ENCODE measurements around the gene KRTAP1-3. TPM values are rescaled to one million over a fixed set of nuclear protein-coding genes. Genes with fewer than 3 reads are reported as not detected.

The KRTAP1-3 gene
- total RNA-seq, 4 donors from 2014 or later = not detected

DNA sequence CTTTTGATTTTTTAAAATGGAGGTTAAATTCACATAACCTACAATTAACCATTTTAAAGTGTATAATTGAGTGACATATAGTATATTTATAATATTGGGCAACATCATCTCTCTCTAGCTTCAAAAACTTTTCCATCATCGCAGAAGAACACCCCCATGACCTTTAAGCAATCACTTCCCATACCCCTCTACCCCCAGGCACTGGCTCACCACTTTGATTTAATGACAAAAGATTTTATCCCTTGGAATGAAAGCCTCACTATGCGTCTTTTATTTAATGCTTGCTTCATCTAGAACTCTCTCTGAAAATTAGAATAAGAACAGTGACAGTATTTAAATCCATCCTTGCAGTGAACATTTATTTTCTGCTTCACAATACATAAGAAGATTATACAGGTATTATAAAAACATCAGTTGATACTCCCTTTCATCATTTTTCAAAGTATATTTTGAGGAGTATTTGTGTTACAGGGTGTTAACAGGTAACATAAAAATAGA is 3.2 kb upstream of the KRTAP1-3 start:
- TF ChIP-seq, protein P1, sequence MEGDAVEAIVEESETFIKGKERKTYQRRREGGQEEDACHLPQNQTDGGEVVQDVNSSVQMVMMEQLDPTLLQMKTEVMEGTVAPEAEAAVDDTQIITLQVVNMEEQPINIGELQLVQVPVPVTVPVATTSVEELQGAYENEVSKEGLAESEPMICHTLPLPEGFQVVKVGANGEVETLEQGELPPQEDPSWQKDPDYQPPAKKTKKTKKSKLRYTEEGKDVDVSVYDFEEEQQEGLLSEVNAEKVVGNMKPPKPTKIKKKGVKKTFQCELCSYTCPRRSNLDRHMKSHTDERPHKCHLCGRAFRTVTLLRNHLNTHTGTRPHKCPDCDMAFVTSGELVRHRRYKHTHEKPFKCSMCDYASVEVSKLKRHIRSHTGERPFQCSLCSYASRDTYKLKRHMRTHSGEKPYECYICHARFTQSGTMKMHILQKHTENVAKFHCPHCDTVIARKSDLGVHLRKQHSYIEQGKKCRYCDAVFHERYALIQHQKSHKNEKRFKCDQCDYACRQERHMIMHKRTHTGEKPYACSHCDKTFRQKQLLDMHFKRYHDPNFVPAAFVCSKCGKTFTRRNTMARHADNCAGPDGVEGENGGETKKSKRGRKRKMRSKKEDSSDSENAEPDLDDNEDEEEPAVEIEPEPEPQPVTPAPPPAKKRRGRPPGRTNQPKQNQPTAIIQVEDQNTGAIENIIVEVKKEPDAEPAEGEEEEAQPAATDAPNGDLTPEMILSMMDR (IDR thresholded peaks at IDR 0.05 in 4 of 5, conservative IDR thresholded peaks at IDR 0.05 in 1 of 5) = no peak
- TF ChIP-seq POLR2A (IDR thresholded peaks at IDR 0.05) = no peak
- ATAC-seq = no peak
- no peak overlapping the region for H3K4me3 ChIP-seq
- peaks cover 3 to 16% (median 4%) of the 10 kb centered on the region in 3 donors for H3K27me3 ChIP-seq
- H3K9me3 ChIP-seq = no peaks in the 10 kb centered on the region
- H3K36me3 ChIP-seq = no peaks in the 10 kb centered on the region
- DNase-seq = no peak
- no peak overlapping the region for H3K27ac ChIP-seq
- in situ Hi-C loops (cut with MboI; ENCODE audit: low sequenced_read_pairs in 4 of 4) = no loop called here
- no peaks in the 10 kb centered on the region for H3K4me1 ChIP-seq
- intact Hi-C loops (cut with DNase I; ENCODE audit: low total_unique reads) = no loop called here

DNA sequence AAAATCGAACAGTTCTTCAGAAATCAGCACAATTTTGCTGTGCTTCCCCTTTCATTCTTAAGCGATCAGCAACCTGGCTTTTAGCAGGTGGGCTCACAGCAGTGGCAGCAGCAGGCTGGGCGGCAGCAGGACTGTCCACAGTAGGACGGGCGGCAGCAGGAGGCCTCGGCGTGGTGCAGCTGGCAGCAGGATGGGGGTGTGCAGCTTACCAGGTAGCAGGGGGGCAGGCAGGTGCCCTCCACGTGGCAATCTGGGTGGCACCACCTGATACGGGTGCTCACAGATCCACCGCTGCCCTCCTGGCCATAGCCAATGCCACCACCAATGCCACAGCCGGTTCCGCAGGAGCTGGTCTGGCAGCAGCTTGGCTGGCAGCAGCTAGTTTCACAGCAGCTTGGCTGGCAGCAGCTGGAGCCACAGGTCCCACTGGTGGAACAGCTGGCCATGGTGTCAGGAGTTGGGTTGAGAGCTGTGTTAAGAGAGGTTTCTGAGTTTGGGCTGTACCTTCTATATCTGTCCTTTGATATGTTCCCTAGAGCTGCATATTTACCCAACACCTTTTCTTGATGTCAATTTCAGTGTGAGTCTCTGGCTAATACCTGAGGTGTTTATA is 4.9 kb downstream of the KRTAP1-3 start, which contains the start of gene KRTAP1-4:
TSS of gene KRTAP1-4 (minus strand) at position 563 of the 613 bp plus-strand sequence. CDS start at position 446, 117 bp downstream.
- ATAC-seq (no peak), DNase-seq (no peak)
- peaks cover 15 to 30% (median 15%) of the 10 kb centered on the region in 3 donors for H3K27me3 ChIP-seq
- no peaks in the 10 kb centered on the region for H3K4me1 ChIP-seq
- H3K4me3 ChIP-seq = no peak within 1 kb of the TSS
- no peaks in the 10 kb centered on the region for H3K9me3 ChIP-seq
- no peak within 1 kb of the TSS for H3K27ac ChIP-seq
- in situ Hi-C loops (cut with MboI; ENCODE audit: low sequenced_read_pairs in 4 of 4) (no loop called here), intact Hi-C loops (cut with DNase I; ENCODE audit: low total_unique reads) (no loop called here)
- H3K36me3 ChIP-seq = no peaks in the 10 kb centered on the region
- no peak for TF ChIP-seq POLR2A (IDR thresholded peaks at IDR 0.05)
- TF ChIP-seq, protein P1 (IDR thresholded peaks at IDR 0.05 in 4 of 5, conservative IDR thresholded peaks at IDR 0.05 in 1 of 5) = no peak

DNA sequence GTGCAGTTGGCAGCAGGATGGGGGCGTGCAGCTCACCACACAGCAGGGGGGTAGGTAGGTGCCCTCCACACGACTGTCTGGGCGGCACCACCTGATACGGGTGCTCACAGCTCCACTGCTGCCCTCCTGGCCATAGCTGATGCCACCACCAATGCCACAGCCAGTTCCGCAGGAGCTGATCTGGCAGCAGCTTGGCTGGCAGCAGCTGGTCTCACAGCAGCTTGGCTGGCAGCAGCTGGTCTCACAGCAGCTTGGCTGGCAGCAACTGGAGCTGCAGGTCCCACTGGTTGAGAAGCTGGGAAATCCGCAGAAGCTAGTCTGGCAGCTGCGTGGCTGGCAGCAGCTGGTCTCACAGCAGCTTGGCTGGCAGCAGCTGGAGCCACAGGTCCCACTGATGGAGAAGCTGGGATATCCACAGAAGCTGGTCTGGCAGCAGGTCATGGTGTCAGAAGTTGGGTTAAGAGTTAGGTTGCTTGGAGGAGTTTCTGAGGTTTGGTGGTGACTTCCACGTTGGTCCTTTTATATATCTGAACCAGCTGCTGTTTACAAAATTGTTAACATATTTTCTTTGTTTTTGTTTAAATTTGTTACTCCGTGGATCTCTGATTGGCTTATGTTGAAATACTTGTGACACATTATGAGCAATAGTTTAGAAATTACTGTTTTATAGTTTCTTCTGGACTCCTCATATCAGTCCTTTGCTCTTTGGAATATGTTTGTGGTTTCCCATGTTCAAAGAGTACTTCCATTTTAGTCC is 7.8 kb downstream of the KRTAP1-3 start, which contains the start of gene KRTAP1-5:
TSS of gene KRTAP1-5 (minus strand) at position 494 of the 757 bp plus-strand sequence. CDS start at position 441, 53 bp downstream.
- DNase-seq (no peak), ATAC-seq (no peak)
- peaks cover 15 to 27% (median 15%) of the 10 kb centered on the region in 3 donors for H3K27me3 ChIP-seq
- in situ Hi-C loops (cut with MboI; ENCODE audit: low sequenced_read_pairs in 4 of 4) (no loop called here), intact Hi-C loops (cut with DNase I; ENCODE audit: low total_unique reads) (no loop called here)
- H3K27ac ChIP-seq = no peak within 1 kb of the TSS
- H3K4me1 ChIP-seq = no peaks in the 10 kb centered on the region
- TF ChIP-seq, protein P1 (IDR thresholded peaks at IDR 0.05 in 4 of 5, conservative IDR thresholded peaks at IDR 0.05 in 1 of 5) = no peak
- TF ChIP-seq POLR2A (IDR thresholded peaks at IDR 0.05) = no peak
- no peaks in the 10 kb centered on the region for H3K9me3 ChIP-seq
- H3K4me3 ChIP-seq = no peak within 1 kb of the TSS
- H3K36me3 ChIP-seq = no peaks in the 10 kb centered on the region

DNA sequence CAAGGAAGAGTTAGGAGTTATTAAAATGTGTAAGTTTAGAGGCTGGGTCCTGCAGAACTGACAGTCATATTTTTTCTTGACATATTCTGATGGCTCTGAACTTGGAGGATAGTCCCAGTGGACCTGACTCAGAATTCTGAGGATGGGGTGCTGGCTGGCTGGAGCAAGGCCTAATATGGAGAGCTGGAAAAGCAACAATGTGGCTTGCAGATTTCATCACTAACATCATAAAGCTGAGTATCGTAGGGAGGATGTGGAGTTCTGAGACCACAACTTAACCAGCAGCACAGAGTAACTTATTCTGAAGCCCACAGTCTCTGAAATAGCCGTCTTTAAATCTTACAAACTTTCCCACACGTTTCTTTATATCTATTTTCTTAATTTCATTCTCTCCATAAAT is 10.0 kb downstream of the KRTAP1-3 start:
- intact Hi-C loops (cut with DNase I; ENCODE audit: low total_unique reads) = no loop called here
- H3K36me3 ChIP-seq = no peaks in the 10 kb centered on the region
- H3K4me1 ChIP-seq = no peaks in the 10 kb centered on the region
- no peak for DNase-seq
- TF ChIP-seq POLR2A (IDR thresholded peaks at IDR 0.05) = no peak
- TF ChIP-seq, protein P1 (IDR thresholded peaks at IDR 0.05 in 4 of 5, conservative IDR thresholded peaks at IDR 0.05 in 1 of 5) = no peak
- peaks cover 10 to 16% (median 13%) of the 10 kb centered on the region in 3 donors for H3K27me3 ChIP-seq
- no peak overlapping the region for H3K27ac ChIP-seq
- no peaks in the 10 kb centered on the region for H3K9me3 ChIP-seq
- ATAC-seq = no peak
- in situ Hi-C loops (cut with MboI; ENCODE audit: low sequenced_read_pairs in 4 of 4) = no loop called here
- H3K4me3 ChIP-seq = no peak overlapping the region
